Measurements from ENCODE around the gene CDH26. TPM values are rescaled to one million over a fixed set of nuclear protein-coding genes. Genes with fewer than 3 reads are reported as not detected.

CDH26 gene
- total RNA-seq, 1 experiment from 2014 or later, result 1.2 TPM

DNA sequence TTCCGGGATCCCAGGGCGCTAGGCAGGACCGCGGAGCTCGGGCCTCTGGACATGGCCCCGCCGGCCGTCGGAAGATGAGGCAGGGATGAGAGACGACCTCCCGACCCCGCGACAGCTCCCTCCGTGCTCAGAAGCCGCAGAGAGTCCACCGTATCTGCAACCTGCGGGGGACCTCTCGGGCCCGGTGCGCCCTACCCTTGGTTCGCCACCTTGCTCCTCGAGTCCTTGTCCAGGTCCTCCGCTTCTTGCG, 18.4 kb upstream of the CDH26 start:
- DNase-seq, result peak; percentile 60

DNA sequence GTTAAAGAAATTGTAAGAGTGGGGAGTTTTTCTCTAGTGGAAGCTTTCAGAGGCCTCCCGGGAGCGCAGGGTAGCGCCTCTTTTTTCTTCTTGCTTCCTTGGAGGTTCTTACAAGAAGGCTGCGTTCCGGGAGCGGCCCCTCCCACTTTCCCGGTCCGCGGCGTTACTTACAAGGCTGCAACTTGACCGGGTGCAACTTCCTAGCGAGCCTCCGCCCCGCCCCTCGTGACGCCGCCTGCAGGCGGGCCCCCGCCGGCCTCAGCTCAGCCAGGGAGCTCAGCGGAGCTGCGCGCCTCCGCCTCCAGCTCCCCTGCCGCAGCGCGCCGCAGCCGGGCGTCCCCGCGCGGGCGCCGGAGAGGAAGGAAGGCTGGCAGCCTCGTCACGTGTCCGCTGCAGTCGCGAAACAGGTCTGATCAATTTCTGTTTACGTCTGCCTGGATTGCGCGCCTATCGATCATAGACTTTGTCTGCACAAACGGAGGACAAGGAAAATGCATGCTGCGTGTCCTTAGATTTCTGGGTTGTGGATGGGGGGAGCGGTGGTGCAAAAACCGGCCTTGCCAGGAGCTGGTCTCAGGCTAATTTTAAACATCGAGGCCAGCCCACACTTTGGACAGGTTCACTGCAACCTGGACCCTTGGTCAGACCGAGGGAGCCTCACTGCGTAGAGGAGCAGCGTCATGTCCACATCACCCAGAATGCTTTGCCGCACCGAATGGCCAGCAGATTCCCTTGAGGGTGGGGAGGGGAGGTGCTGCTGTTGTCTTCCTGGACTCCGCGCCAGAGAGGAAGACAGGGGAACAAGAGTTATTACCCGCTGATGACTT, 17.9 kb upstream of the CDH26 start, which contains the start of the genes FAM217B and PPP1R3D:
TSS of gene FAM217B (plus strand) at position 261 of the 827 bp plus-strand sequence. CDS start 3,555 bp downstream, outside the sequence.
TSS of gene PPP1R3D (minus strand) at position 177 of the 827 bp plus-strand sequence. CDS start 374 bp downstream, outside the sequence.
- Mint-ChIP-seq H3K4me3 (ENCODE audit: unreplicated experiment) (peak within 1 kb of the TSS; percentile 99), H3K36me3 (ENCODE audit: insufficient read depth, unreplicated experiment) (peaks cover 45% of the 10 kb centered on the region), H3K27ac (ENCODE audit: unreplicated experiment) (peak within 1 kb of the TSS; percentile 97), H3K4me1 (ENCODE audit: low read depth, unreplicated experiment) (peaks cover 24% of the 10 kb centered on the region), H3K27me3 (ENCODE audit: insufficient read depth, unreplicated experiment) (no peaks in the 10 kb centered on the region), H3K9me3 (ENCODE audit: unreplicated experiment) (no peaks in the 10 kb centered on the region)
- Histone ChIP-seq H3K9me3 (no peaks in the 10 kb centered on the region), H3K4me1 (peaks cover 13% of the 10 kb centered on the region), H3K4me3 (ENCODE audit: low read depth, low read length) (peak within 1 kb of the TSS; percentile 75), H3K27me3 (replicated peaks; ENCODE audit: control insufficient read depth, insufficient read depth, low read length) (no peaks in the 10 kb centered on the region), H3K36me3 (ENCODE audit: control insufficient read depth, insufficient read depth, low read length) (no peaks in the 10 kb centered on the region)
- CTCF ChIA-PET, result interaction anchor here (0.6 to 2.4 kb wide), 18 partner anchors 8 to 157 kb away, joined by 3 to 31 read pairs (median 4); no protein-coding TSS in a partner anchor
- POLR2A ChIA-PET, result interaction anchor here (0.5 to 1.4 kb wide), 13 partner anchors 9 to 1247 kb away, joined by 3 to 14 read pairs (median 4); partner anchors contain the start of genes ATP5F1E and CDH26
- BruUV-seq (replicated peaks), result no TSS peak
- DNase-seq, result peak; percentile 99 to 100
- intact Hi-C loops (cut with micrococcal nuclease; ENCODE audit: unreplicated experiment), result loop anchor here (1.0 to 10.0 kb wide), 3 partner anchors 17 to 424 kb away; no protein-coding TSS in a partner anchor
- TF ChIP-seq, protein P1, sequence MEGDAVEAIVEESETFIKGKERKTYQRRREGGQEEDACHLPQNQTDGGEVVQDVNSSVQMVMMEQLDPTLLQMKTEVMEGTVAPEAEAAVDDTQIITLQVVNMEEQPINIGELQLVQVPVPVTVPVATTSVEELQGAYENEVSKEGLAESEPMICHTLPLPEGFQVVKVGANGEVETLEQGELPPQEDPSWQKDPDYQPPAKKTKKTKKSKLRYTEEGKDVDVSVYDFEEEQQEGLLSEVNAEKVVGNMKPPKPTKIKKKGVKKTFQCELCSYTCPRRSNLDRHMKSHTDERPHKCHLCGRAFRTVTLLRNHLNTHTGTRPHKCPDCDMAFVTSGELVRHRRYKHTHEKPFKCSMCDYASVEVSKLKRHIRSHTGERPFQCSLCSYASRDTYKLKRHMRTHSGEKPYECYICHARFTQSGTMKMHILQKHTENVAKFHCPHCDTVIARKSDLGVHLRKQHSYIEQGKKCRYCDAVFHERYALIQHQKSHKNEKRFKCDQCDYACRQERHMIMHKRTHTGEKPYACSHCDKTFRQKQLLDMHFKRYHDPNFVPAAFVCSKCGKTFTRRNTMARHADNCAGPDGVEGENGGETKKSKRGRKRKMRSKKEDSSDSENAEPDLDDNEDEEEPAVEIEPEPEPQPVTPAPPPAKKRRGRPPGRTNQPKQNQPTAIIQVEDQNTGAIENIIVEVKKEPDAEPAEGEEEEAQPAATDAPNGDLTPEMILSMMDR (IDR thresholded peaks at IDR 0.05; ENCODE audit: insufficient read depth in 1 of 2, low read depth in 1 of 2, low read length in 1 of 2, severe bottlenecking in 1 of 2, unreplicated experiment in 1 of 2), result peak; percentile 41 to 50

More for the DNA sequence above, 18.4 kb upstream of the CDH26 start:
- Mint-ChIP-seq H3K4me1 (ENCODE audit: low read depth, unreplicated experiment) (peaks cover 29% of the 10 kb centered on the region), H3K27ac (ENCODE audit: unreplicated experiment) (peak overlapping the region; percentile 97), H3K9me3 (ENCODE audit: unreplicated experiment) (no peaks in the 10 kb centered on the region), H3K4me3 (ENCODE audit: unreplicated experiment) (peak overlapping the region; percentile 99), H3K36me3 (ENCODE audit: insufficient read depth, unreplicated experiment) (peaks cover 40% of the 10 kb centered on the region), H3K27me3 (ENCODE audit: insufficient read depth, unreplicated experiment) (no peaks in the 10 kb centered on the region)
- peak overlapping the region; percentile 75 for H3K4me3 ChIP-seq (ENCODE audit: low read depth, low read length)
- H3K9me3 ChIP-seq, result no peaks in the 10 kb centered on the region
- H3K27me3 ChIP-seq (replicated peaks; ENCODE audit: control insufficient read depth, insufficient read depth, low read length), result no peaks in the 10 kb centered on the region
- intact Hi-C loops (cut with micrococcal nuclease; ENCODE audit: unreplicated experiment), result loop anchor here (1.0 to 10.0 kb wide), 3 partner anchors 17 to 425 kb away; no protein-coding TSS in a partner anchor
- ChIA-PET POLR2A (interaction anchor here (0.7 to 1.4 kb wide), 10 partner anchors 8 to 907 kb away, joined by 3 to 14 read pairs (median 4); partner anchors contain the start of genes ATP5F1E and CDH26), CTCF (interaction anchor here (0.6 to 2.4 kb wide), 14 partner anchors 9 to 156 kb away, joined by 3 to 31 read pairs (median 4); no protein-coding TSS in a partner anchor)
- H3K36me3 ChIP-seq (ENCODE audit: control insufficient read depth, insufficient read depth, low read length), result no peaks in the 10 kb centered on the region
- peaks cover 17% of the 10 kb centered on the region for H3K4me1 ChIP-seq
- TF ChIP-seq, protein P1 (IDR thresholded peaks at IDR 0.05; ENCODE audit: insufficient read depth in 1 of 2, low read depth in 1 of 2, low read length in 1 of 2, severe bottlenecking in 1 of 2, unreplicated experiment in 1 of 2), result no peak
- TSS peak; percentile 24 for BruUV-seq (replicated peaks)

DNA sequence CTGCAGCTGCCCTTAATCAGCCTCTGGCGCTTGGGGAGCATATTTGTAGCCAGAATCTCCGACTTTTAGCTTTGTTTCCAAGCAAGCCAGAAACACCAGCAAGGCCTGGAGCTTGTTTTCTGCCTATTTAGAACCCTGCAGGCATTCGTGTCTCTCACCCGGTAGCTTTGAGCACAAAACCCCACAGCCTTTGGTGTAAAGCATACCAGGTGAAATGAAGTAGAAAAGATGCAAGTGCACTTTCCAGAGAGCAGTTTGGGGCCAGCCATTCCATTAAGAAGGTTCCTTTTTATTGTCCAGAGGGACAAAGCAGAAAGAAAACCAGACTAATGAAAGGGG, 17.3 kb upstream of the CDH26 start:
- no peaks in the 10 kb centered on the region; the same call in 1 of the 2 replicates for H3K36me3 ChIP-seq (ENCODE audit: control insufficient read depth, insufficient read depth, low read length)
- peak overlapping the region; percentile 75 for H3K4me3 ChIP-seq (ENCODE audit: low read depth, low read length)
- DNase-seq, result no peak
- H3K9me3 ChIP-seq, result no peaks in the 10 kb centered on the region
- no peaks in the 10 kb centered on the region for H3K27me3 ChIP-seq (replicated peaks; ENCODE audit: control insufficient read depth, insufficient read depth, low read length)
- TF ChIP-seq, protein P1 (IDR thresholded peaks at IDR 0.05; ENCODE audit: insufficient read depth in 1 of 2, low read depth in 1 of 2, low read length in 1 of 2, severe bottlenecking in 1 of 2, unreplicated experiment in 1 of 2), result no peak
- Mint-ChIP-seq H3K27ac (ENCODE audit: unreplicated experiment) (peak overlapping the region; percentile 97), H3K9me3 (ENCODE audit: unreplicated experiment) (no peaks in the 10 kb centered on the region), H3K27me3 (ENCODE audit: insufficient read depth, unreplicated experiment) (no peaks in the 10 kb centered on the region), H3K36me3 (ENCODE audit: insufficient read depth, unreplicated experiment) (peaks cover 50% of the 10 kb centered on the region), H3K4me1 (ENCODE audit: low read depth, unreplicated experiment) (peaks cover 23% of the 10 kb centered on the region), H3K4me3 (ENCODE audit: unreplicated experiment) (peak overlapping the region; percentile 99)
- no TSS peak for BruUV-seq (replicated peaks)
- CTCF ChIA-PET, result interaction anchor here (0.9 to 2.4 kb wide), 10 partner anchors 8 to 157 kb away, joined by 3 to 31 read pairs (median 6); no protein-coding TSS in a partner anchor
- peaks cover 13% of the 10 kb centered on the region for H3K4me1 ChIP-seq
- POLR2A ChIA-PET, result interaction anchor here (1.1 to 1.3 kb wide), 4 partner anchors 16 to 30 kb away, joined by 3 to 5 read pairs (median 4); partner anchors contain the start of gene CDH26
- intact Hi-C loops (cut with micrococcal nuclease; ENCODE audit: unreplicated experiment), result loop anchor here (1.0 to 10.0 kb wide), 3 partner anchors 16 to 424 kb away; no protein-coding TSS in a partner anchor

Data from Caco-2 (cell line).